Left cardiac atrium (tissue), 4 donors: ENCODE measurements around the gene UBE2B. TPM values are rescaled to one million over a fixed set of nuclear protein-coding genes. Genes with fewer than 3 reads are reported as not detected.
"Not testable (repeated sequence)": the region's sequence is repeated elsewhere in the genome, so short reads cannot be mapped to it uniquely, and the experiment has no call there.

Experiments used
- ATAC-seq, 2 donors: fragments of 200-7000 bp; cut with Tn5 transposase; one replicate each; pipeline ENCODE4 v1.9.1; 2020; ENCODE audit warnings: mild to moderate bottlenecking in 2 of 2, moderate library complexity in 2 of 2
- DNase-seq: peaks from one replicate; pipeline ENCODE4 v3.0.0-alpha.2; 2020
- intact Hi-C, 2 donors: fragments of 100-400 bp; cut with DNase I; formaldehyde crosslinking; loops; one replicate each; pipeline versions ENCODE4 v1.14.1 to v1.15.1; 2022 to 2023
- total RNA-seq, 2 donors: library from RNA; stranded (reverse); fragmentation: NEBNext Ultra II Directional; extraction: Animal tissue kit (Norgen Biotek cat#: 25700); gene quantifications; one replicate each; pipeline ENCODE4 v1.2.1, GENCODE V29; 2021
- donor health status: DM: no; HTN: yes; CAD: no.
- donor health status: DM: no; HTN: yes; CAD: no; lungs with severe emphysema.
- donor health status: DM: yes; HTN: yes; CAD: no.
- donor health status: Dilated cardiomyopathy.

The UBE2B gene
- total RNA-seq, 2 donors from 2014 or later = 146 to 166 TPM

DNA sequence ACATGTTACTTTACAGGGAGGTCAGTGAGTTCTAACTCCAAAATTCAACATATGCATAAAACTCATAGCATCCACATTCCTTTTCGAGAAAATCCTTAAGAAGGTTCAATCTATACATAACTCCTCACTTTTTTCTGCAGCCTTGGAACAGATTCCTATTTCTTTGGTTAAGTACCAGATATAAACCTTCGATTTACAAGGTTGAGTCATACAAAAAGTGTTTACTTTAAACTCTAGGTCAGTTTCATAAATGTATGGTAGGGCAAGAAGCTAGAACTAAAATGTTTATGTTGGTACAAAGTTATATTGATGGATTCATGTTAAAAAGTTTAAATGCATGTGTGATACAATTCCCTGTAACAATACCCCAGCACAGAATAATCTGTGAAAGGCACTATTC lies 20.9 kb downstream of the UBE2B start:
- DNase-seq (no peak), ATAC-seq (no peak)
- intact Hi-C loops = no loop called here

DNA sequence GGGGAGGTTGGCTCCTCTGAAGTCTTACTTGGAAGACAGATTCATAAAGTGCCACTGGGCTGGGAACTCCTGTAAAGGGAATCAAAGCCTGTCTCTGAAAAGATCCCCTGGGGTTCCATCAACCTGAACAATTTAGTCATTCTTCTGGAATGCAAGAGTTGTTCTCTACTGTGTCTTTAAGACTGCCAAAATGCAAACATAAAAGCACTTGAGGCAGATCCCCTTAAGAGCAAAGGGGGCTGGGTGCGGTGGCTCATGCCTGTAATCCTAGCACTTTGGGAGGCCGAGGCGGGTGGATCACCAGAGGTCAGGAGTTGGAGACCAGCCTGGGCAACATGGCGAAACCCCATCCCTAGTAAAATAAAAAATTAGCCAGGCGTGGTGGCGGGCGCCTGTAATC lies 23.6 kb downstream of the UBE2B start:
- intact Hi-C loops = no loop called here
- ATAC-seq (no peak), DNase-seq (no peak)

DNA sequence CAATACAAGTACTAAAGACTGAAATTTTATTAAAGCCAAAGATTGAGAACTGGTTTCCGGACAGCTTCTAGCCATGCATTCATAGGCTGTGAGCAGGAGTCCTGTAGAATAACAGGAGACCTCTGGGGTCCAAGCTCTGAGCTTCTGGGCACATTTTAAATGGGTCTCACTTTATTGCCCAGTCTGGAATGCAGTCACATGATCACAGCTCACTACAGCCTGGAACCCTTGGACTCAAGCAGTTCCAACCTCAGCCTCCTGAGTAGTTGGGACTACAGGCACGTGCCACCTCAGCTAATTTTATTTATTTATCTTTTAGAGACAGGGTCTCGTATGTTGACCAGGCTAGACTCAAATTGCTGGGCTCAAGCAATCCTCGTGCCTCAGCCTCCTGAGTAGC lies 24.9 kb downstream of the UBE2B start:
- intact Hi-C loops = no loop called here
- DNase-seq = no peak
- ATAC-seq = no peak

DNA sequence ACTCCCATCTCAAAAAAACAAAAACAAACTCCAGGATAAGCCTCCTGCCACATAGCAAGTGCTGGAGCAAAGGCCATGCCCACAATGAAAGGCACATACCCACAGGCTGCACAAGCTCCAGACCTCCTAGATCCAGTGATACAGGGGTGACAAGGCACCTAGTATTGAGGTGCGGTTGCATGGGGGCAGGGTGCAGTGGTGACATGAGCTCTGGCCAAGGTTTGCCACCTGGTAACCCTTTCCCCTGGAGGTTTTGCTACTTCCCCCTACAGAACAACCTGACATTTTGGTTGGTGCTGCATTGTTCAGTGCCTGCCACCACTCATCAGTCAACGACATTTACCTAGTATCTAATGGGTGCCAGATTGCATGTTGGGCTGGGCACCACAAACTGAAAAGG lies 25.8 kb downstream of the UBE2B start:
- ATAC-seq (no peak), DNase-seq (no peak)
- intact Hi-C loops = no loop called here

DNA sequence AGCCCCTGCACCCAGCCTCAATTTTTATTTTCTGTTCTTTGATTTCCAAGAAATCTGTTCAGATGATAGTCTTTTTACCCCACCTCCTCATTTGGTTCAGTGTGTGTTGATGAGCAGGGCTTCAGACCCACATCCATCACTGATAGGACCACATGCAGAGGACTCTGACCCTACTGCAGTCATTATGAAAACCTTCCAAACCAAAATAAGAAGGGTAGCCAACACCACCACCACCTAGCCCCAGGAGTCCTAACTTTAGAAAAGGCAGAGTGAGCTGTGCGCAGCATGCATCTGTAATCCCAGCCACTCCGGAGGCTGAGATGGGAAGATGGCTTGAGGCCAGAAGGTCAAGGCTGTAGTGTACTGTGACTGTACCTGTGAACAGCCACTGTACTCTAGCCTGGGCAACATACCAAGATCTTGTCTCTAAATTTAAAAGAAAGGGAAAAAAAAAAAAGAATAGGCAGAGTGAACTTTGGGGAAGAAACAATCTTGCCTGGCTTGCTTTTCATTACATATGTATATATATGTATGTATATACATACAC lies 27.3 kb downstream of the UBE2B start:
- ATAC-seq = peak in 1 of 2 donors; percentile 68
- intact Hi-C loops = no loop called here
- no peak for DNase-seq

DNA sequence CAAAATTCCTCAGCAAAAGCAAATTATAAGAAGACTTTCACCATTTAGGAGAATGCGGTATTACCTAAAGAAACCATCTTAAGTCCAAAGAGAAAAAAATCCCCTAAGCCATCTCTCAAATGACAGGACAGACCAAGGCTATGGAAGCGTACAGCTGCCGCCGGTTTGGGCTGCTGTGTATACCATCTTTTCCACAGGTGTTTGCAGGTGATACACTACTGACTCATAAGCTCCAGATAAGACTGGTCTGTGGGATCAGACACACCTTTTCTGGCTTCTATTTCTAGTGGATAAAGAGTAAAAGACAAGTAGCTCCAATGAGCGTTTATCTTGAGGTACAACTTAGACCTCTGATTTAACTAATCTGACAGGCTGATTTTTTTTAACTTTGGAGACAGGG lies 32.6 kb downstream of the UBE2B start:
- no peak for DNase-seq
- intact Hi-C loops = no loop called here
- no peak for ATAC-seq

DNA sequence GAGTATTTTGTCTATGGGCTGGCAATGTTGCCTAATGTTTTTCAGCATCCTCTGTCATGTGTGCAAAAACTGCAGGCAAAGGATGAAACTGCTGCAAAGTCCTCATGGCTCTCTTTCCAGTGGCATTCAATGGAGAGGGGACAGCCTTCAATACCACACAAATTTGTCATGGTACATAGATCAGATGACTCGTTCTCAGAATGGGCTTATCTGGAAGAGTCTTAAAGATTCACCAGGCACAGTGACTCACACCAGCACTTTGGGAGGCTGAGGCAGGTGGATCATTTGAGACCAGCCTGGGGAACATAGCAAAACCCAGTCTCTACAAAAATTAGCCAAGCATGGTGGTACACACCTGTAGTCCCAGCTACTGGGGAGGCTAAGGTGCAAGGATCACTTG lies 35.0 kb downstream of the UBE2B start:
- ATAC-seq = no peak
- intact Hi-C loops = no loop called here

DNA sequence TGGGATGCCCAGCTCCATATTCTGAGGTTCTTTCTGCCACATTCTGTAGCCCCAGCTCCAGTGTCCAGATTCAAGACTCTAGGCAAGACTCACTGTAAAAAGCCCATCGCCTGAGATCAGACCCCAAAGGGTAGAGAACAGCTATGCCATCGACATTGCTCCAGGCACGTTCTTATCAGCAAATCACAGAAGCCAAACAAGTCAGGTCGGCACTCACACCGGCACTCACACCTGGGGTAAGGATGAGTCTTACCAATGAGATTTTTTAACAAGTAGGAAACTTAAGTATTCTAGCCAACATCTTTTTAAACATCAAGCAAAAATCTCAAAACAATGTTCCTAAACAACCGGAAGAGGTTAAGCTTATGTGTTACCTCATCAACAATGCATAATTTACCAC lies 38.0 kb downstream of the UBE2B start:
- no peak for ATAC-seq
- intact Hi-C loops = no loop called here
- no peak for DNase-seq

More for the DNA sequence above, 35.0 kb downstream of the UBE2B start:
- no peak for DNase-seq

DNA sequence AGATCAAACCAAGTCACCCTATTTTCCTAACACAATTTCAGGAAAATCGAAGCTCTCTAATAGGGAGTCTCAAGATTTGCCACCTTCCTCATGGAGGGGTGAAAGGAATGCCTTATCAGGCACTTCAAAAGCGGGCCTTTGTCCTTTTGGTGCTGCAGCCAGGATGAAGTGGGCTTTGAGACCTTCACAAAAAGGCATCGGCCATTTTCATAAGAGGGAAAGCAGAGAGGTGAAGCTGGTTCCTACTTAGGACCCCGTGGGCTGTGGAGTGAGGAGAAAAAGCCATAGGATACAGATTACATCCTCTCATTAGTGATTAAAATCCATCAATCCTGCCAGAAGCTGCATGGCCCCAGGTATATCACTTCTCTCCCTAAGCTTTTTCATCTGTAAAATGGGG lies 39.5 kb downstream of the UBE2B start:
- DNase-seq (no peak), ATAC-seq (no peak)
- intact Hi-C loops = loop anchor here in 1 of 2 donors (5.0 kb wide), 1 partner anchor 116 kb away; the partner anchor contains the start of gene JADE2

DNA sequence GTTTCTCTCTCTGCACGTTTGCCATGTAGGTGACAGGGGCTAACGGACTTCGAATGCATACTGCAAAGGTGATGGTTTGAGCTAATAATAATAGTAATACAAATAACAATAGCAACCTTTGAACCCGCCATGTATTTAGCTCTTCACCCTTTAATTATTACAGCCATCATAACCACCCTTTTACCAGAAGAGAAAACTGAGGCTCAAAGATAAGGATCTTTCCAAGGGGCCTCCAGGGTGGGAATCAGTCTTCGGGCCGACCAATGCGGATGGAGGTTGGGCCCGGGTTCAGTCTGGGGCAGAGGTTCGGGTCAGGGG lies 39.8 kb downstream of the UBE2B start:
- DNase-seq (no peak), ATAC-seq (no peak)
- intact Hi-C loops = loop anchor here in 1 of 2 donors (5.0 kb wide), 1 partner anchor 116 kb away; the partner anchor contains the start of gene JADE2

DNA sequence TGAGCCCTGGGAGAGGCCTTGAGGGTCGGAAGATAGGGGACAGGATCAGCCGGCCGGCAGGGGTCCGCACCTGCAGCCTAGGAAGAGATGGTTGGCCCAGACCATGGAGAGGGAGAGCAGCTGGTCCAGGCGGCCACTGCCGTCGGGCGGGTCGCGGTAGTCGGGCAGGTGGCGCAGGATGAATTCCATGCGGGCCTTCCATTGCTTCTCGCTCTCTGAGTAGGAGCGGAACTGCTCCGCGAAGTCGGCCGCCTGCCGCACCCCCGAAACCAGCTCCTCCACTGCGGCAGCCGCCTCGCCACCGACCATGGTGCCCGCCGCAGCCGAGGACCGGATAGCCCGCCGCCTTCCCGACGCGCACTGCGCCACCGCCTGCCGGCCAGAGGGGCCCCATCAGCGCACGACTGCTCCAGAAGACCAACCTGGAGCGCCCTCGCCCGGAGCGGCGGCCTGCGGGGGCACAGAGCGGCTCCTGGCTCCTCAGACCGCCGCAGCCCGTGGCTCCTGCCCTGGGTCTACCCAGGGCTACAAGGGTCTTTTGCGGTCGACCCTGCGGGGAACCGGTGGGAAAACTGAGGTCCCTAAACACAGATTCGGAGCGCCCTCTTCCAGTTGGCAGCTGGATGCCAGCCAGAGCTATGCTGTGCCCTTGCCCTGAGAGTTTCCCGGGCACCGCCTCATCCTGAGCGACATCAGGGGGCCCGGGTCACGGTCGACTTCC lies 40.3 kb downstream of the UBE2B start, which contains the start of gene CDKN2AIPNL:
Gene CDKN2AIPNL, minus strand, starts transcription at position 336 of the 721 bp plus-strand sequence. Its CDS starts 27 bp downstream, at position 309.
- peak; percentile 94 for DNase-seq
- peak; percentile 99 to 100 for ATAC-seq
- intact Hi-C loops = loop anchor here in 1 of 2 donors (5.0 kb wide), 1 partner anchor 116 kb away; the partner anchor contains the start of gene JADE2

DNA sequence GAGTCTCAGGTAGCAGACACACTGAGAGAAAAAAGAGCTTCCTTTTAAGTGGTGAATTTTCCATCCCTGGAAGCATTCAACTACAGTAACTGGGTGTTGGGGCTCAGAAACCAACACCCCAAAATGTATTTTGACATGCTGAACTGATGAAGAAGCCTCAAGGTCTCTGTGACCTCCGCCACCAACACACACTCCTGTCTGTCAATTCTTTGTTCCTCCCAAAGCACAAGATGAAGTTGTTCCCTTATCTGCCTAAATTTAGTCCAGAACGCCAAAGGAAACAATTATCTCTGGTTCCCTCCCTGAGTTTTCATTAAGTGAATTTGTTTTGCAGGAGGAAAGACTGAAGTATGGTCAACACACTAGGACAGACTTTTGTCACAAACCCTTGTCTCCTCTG lies 41.7 kb downstream of the UBE2B start:
- intact Hi-C loops = loop anchor here in 1 of 2 donors (5.0 kb wide), 1 partner anchor 114 kb away; the partner anchor contains the start of gene JADE2
- DNase-seq = no peak
- ATAC-seq = no peak

DNA sequence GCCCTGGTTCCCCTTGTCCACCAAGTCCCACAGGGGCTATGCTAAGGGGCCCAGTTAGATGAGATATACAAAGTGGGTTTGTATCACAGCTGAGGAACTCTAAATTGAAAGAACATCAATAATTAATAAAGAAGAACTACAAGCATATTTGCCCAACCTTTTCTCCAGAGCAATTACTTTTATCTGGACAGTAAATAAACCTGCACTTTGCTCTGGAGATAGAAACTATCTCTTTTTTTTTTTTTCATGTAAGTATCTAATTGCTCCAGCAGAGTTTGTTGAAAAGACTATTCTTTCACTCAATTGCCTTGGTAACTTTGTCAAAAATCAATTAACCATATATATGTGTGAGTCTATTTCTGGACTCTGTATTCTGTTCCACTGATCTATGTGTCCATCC lies 46.3 kb downstream of the UBE2B start:
- intact Hi-C loops = no loop called here
- DNase-seq (no peak), ATAC-seq (no peak)

DNA sequence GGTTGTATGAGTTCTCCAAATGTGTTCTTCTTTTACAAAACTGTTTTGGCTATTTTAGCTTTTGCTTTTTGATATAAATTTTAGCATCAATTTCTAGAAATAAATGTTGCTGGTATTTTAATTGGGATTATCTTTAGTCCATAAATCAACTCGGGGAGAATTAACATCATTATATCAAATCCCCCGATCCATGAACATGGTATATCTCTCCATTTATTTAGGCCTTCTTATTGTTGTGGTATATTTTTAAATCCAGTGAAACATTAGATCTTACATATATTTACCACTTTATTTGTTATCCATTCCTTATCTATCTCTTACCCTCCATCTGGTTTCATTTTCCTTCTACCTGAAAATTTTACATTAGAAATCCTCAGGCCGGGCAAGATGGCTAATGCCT lies 47.6 kb downstream of the UBE2B start:
- no peak for DNase-seq
- ATAC-seq = no peak
- intact Hi-C loops = no loop called here

DNA sequence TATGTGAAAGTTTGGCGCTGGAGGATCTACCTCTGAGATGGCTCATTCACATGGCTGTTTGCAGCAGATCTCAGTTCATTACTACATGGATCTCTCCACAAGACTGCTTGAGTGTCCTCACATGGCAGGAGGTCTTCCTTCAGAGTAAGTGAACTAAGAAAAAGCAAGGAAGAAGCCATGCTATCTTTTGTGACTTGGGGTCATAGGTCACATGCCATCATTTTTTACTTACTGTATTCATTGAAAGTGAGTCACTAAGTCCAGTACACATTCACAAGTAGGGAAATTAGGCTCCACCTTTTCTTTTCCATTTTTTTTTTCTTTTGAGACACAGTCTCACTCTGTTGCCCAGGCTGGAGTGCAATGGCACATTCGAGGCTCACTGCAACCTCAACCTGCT lies 49.0 kb downstream of the UBE2B start:
- intact Hi-C loops = no loop called here
- DNase-seq (no peak), ATAC-seq (no peak)

DNA sequence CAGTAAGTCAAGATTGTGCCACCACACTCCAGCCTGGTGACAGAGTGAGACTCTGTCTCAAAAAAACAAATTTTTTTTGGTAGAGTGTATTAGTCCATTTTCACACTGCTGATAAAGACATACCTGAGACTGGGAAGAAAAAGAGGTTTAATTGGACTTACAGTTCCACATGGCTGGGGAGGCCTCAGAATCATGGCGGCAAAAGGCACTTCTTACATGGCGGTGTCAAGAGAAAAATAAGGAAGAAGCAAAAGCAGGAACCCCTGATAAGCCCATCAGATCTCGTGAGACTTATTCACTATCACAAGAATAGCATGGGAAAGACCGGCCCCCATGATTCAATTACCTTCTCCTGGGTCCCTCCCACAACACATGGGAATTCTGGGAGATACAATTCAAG lies 49.7 kb downstream of the UBE2B start:
- intact Hi-C loops = not testable (repeated sequence)

DNA sequence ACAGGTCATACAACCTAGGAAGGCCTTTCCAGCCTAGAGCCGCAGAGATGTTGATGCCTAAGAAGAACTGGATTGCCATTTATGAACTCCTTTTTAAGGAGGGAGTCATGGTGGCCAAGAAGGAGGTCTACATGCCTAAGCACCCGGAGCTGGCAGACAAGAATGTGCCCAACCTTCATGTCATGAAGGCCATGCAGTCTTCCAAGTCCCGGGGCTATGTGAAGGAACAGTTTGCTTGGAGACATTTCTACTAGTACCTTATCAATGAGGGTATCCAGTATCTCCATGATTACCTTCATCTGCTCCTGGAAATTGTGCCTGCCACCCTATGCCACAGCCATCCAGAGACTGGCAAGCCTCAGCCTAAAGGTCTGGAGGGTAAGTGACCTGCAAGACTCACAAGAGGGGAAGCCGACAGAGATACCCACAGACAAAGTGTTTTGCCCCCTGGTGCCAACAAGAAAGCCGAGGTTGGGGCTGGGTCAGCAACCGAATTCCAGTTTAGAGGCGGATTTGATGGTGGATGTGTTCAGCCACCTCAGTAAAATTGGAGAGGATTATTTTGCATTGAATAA lies 51.5 kb downstream of the UBE2B start:
- intact Hi-C loops = no loop called here
- DNase-seq (no peak), ATAC-seq (no peak)

More for the DNA sequence above, 49.7 kb downstream of the UBE2B start:
- ATAC-seq, DNase-seq: not testable (repeated sequence)

DNA sequence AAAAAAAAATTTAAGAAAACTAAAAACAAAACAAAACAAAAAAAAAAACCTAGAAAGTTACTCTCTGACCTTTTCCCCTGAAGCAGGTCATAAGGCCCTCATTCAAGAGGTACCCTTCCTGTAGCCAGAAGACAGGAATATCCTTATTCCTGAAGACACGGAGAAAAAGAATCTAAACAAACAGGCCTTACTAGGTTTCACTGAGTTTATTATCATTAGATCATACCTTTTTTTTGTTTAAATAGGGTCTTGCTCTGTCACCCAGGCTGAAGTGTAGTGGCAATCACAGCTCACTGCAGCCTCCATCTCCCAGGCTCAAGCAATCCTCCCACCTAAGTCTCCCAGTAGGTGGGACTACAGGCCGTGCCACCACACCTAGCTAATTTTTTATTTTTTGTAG lies 52.0 kb downstream of the UBE2B start:
- DNase-seq (no peak), ATAC-seq (no peak)
- intact Hi-C loops = no loop called here

DNA sequence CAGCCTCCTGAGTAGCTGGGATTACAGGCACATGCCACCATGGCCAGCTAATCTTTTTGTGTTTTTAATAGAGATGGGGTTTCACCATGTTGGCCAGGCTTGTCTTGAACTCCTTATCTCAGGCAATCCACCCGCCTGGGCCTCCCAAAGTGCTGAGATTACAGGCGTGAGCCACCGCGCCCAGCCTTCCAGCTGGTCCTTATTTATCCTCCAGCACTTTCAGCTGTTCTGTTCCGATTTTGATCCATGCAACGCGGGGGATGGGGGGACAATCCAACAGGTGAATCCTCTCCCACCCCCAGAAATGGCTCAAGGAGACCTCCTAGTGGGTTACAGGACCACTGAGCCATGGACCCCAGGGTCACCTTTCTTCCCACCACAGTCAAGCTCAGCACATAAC lies 55.0 kb downstream of the UBE2B start:
- intact Hi-C loops = no loop called here
- ATAC-seq = no peak
- DNase-seq = no peak

DNA sequence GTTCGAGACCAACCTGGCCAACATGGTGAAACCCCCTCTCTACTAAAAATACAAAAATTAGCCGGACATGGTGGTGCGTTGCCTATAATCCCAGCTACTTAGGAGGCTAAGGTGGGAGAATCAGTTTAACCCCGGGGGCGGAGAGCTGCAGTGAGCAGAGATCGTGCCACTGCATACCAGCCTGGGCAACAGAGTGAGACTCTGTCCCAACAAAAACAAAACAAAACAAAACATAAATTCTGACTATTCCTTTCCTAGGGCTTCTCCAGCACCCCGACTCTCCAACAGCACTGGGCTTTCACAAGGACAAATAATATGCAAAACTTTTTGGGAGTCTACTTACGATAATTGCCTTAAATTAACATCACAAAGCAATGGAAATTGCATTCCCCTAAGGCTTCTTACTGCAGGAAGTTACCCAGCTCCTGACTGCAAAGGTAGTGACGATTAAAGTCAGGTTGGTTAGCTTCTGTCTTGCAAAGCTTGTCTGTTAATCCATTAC lies 56.2 kb downstream of the UBE2B start:
- no peak for DNase-seq
- no peak for ATAC-seq
- intact Hi-C loops = no loop called here
